GM18498 (cell line): ENCODE results near the gene IER5.

ENCODE experiments used
- ATAC-seq: cut with Tn5 transposase; IDR thresholded peaks from one replicate; pipeline ENCODE4 v1.9.1; 2021; ENCODE audit warnings: mild to moderate bottlenecking, moderate library complexity; ENCODE audit not compliant: unreplicated experiment

The IER5 gene

DNA sequence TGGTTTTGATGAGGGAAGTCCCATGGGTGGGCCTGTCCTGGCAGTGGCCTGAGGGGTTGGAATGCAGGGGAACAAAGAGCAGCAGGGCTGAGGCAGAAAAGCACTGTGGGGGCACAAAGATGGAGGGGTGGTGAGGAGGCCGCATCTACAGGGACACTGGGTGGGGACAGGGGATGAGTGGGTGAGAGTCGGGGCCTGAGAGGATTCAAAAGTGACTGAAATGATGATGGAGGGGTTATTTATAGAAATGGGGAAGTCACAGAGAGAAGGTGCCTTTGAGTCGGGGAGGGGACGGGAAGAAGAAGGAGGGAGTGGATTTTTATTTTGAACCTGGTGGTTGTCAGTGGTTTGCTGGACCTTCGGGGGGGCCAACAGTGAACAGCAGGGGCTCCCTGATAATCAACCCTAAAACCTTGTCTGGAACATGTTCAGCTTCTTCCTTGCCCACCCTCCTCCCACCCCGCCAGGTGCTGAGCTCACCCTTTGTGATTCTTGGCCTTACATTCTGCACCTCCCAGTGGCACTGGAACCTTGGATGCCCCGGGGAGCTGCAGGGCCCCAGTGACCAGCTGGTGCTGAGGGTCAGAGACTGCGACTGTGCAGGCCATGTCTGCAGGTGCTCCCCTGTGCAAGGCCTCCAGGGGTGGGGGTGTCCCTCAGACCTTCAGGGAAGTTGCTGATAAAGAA is 42.9 kb downstream of the IER5 start:
- peak; percentile 17 for ATAC-seq

DNA sequence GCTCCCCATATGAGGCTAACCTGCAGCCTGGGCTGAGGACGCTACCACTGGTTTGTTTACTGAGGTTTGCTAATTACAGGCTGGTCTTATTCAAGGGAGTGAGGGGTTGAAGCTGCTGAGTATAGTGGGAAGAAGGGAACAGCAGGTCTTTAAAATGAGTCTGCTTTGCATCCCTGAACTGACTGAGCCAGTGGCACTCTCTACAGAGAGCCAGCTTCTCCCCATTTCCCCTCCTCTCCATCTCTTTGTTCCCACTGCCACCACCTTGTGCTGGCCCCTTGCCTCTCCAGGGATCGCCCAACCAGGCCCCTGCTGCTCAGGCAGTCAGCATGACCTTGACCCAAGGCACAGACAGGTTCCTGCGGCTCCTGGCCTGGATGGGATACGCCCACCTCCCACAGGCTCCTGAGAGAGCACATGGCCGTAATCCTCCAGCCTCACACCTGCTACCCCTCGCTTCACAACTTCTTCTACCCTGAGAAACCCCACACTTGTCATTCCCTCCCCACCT is 45.0 kb downstream of the IER5 start:
- no peak for ATAC-seq

DNA sequence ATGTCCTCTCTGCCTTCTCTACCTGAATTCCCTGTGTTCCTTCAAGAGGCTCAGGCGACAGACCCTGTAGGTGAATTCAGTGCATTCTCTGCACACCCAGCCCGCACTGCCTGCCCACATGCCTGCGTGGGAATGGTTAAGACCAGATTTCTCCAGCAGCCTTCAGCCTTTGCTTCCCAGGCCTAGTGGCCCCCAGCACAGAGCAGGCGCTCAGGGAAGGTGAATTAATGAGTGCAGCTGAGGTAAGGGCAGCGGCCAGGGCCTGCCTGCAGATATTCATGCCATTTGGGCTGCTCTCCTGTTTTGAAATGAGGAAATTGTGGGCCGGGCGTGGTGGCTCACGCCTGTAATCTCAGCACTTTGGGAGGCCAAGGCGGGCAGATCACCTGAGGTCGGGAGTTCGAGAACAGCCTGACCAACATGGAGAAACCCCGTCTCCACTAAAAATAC is 45.5 kb downstream of the IER5 start:
- ATAC-seq = no peak

DNA sequence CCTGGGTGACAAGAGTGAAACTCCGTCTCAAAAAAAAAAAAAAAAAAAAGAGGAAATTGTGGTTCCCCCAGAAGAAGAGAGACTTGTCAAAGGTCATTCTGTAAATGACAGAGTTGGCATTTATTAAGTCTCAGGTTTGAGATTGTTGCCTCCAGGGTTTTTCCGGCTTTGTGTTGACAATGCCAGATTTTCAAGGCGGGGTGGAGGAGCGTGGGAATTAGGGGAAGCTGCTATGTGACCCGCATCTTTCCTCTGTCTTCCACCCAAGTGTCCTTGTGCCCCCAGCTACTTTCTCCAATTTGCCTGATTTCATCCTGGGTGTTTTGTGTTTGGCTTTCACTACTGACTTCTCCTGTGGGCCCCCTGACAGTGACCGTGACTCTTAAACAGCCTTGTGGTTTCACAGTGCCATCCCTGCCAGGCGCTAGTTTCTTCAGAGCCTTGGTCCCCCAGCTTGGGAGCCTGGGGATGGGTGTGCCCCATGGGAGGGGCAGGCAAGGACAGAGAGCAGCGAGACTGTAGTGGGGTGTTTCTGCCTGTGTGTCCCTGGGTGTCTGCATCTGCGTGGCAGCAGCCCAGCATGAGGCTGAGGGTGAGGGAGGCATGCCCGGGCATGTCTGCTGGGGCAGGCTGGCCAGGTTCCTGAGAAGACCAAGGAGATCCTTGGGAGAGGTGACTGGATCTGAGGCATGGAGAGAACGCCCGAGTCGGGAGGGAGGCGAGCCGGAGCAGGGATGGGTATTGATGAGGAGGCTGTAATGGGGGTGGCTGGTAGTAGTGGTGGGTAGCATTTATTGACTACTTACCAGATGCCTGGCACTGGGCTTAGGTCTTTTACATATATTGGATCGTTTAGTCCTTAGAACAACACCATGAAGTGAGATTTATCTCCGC is 46.3 kb downstream of the IER5 start:
- peak; percentile 45 for ATAC-seq

DNA sequence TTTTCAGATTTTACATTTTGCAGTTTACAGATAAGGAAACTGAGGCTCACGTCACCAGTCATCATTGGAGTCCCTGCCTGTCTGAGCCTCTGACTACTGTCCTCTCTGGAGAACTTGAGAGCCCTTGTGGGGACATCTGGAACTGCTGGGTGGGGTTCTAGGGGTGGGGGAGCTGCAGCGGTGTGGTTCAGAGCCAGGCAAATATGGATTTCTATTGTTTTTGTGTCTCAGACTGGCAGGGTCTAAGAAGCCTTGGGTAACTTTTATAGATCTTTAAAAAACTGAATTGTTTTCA is 46.9 kb downstream of the IER5 start:
- ATAC-seq = no peak

DNA sequence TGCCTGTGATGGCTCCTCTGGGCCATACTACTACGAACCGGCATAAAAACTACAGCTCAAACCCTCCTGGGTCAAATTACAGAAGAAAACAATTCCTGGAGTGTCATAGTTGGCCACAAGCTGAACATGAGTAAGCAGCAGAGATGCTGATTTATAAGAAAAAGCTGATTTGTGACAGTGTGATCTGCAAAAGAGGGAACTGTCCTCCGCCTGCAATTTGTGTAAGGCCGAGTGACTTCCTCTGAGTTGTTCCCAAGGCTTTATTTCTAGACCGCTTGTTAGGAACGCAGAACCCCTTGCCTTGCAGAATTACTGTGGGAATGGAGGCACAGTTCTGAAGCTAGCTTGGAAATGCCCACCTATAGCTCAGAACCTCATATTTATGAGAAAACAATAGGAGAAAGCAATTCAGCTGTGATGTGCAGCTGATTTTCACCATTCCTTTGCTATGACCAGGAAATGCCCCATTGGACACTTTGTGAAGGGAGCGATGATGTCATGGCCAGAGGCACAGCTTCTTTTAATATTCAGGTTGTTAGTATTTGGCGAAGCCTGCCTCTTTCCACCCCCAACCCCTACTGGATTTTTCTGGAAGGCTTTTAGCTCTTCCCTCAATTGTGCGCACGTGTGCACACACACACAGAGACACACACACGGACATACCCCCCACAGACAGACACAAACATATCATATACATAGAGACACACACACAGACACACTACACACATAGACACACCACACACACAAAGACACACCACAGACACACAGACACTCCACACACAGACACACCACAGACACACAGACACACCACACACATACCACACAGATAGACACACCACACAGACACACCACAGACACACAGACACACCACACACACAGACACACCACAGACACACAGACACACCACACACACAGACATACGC is 47.6 kb downstream of the IER5 start:
- ATAC-seq = no peak

DNA sequence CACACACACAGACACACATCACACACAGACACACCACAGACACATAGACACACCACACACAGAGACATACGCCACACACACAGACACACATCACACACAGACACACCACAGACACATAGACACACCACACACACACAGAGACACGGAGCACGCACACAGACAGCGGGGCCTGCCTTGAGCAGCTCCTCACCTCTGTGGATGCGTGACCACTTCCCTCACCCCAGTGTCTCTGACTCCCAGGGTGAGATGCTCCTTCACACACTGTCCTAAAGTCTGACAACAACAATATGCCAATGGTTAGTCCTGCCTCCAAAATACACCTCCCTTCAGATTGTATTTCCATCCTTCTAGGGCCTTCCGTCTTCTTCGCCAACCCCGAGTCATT is 48.2 kb downstream of the IER5 start:
- ATAC-seq = no peak

DNA sequence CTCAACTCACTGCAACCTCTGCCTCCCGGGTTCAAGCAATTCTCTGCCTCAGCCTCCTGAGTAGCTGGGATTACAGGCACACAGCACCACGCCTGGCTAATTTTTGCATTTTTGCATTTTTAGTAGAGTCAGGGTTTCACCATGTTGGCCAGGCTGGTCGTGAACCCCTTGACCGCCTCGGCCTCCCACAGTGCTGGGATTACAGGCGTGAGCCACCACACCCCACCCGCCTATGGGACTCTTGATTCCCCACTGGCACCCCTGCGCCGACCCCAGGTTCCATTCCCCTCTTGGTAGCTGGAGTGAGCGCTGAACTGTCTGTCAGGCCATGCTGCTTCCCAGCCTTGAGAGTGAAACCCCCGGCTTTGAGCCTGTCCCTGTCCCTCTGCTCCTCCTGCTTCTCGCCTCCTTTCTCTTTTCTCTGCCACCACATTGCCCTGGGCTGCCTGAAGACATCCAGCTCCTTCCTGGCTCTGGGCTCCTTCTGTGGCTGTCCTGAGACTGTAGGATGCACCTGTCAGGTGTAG is 48.8 kb downstream of the IER5 start:
- no peak for ATAC-seq

DNA sequence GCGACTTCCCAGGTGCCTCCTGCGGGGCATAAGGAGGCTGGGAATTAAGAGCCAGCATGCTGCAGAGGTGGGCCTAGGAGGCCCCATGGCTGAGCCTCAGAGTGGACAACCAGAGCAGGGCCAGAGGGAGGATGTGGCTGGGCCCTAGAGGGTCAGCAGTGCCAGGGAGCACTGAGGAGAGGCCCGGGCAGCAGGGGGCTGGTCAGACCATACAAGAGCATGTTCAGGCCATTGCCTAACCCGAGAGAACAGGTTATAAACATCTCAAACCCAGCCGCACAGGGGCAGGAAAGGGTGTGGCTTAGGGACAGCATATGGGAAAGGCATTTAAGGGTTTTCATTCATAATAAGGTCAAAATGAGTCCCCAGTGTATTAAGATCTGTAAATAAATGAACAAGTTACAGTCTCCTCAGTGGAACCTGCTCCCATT is 51.1 kb downstream of the IER5 start:
- ATAC-seq = no peak

DNA sequence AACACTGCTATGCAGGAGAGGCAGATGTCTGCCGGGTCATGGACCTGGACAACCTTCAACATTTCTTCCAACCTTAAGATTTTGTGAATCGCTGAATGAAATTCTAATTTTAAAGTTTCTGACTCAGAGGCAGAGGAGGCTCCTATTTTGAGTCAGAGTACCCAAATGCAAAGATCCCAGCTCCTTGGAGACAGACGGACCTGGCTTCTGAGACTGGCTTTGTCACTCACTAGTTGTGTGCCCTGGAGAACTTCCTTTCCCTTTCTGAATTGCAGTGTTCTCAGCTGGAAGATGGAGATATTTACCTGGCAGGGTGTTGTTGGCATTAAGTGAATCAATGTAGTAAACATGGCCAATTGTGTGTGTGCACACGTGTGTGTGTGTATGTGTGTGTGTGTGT is 51.9 kb downstream of the IER5 start:
- ATAC-seq = no peak

DNA sequence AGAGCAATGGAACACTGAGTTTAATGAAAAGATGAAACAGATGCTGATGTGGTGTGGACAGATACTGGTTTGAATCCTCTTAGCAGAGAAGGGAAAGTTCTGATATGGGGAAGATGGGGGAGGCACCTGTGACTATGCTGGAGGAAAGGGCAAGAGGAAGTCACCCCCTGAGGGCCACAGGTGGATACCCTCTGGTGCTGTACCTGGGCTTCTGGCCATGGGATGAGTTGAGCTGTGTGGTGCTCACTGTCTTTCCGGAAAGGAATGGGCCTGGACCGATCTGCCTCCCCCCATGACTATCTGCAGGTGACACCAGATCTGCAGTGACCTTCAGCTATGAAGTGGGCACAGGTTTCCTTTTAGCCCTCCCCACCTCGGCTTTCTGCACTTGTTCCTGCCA is 52.4 kb downstream of the IER5 start:
- no peak for ATAC-seq

DNA sequence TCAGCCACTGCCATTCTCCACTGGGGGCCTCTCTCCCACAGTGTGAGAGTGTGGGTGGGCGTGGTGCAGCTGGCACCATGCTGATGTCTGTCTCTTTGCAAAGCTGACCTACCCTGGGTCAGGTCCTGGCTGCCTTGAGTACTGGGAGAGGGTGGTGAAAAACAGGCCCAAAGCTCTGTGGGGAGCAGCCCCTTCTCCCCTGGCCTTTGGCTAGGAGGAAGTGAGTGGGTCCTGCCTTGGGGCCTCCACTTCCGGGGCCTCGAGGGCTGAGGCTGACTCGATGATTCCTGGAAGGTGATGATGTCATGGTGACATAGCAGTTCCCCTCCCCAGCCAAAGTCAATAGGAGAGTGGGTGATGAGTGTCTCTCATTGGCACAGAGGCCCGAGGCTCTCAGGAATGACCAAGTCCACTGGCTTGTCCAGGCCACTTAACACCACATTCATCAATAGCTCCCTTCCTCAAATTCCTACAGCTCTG is 53.0 kb downstream of the IER5 start:
- ATAC-seq = no peak
